Measurements from ENCODE around the gene ATAD2B.

The ATAD2B gene

GRCh38 chr2:23707096-23707495, 219.8 kb downstream of the ATAD2B start:
- TF ChIP-seq CTCF (IDR thresholded peaks at IDR 0.05) = no peak

GRCh38 chr2:23706613-23707078, 220.3 kb downstream of the ATAD2B start:
- no peak for TF ChIP-seq CTCF (IDR thresholded peaks at IDR 0.05)

GRCh38 chr2:23705771-23706612, 220.9 kb downstream of the ATAD2B start:
- no peak for TF ChIP-seq CTCF (IDR thresholded peaks at IDR 0.05)

GRCh38 chr2:23703583-23704385, 223.1 kb downstream of the ATAD2B start:
- no peak for TF ChIP-seq CTCF (IDR thresholded peaks at IDR 0.05)

- TF ChIP-seq CTCF (IDR thresholded peaks at IDR 0.05) = no peak
These were observed 223.8 kb downstream of the ATAD2B start for GRCh38 chr2:23703037-23703582.

- TF ChIP-seq CTCF (IDR thresholded peaks at IDR 0.05) = no peak
These were observed 226.3 kb downstream of the ATAD2B start for GRCh38 chr2:23700627-23701026.

- no peak for TF ChIP-seq CTCF (IDR thresholded peaks at IDR 0.05)
These were observed 227.4 kb downstream of the ATAD2B start for GRCh38 chr2:23699580-23699925.

Data from LNCAP (cell line).